Neural progenitor cell (in vitro differentiated cells): Measurements from ENCODE around the gene STON2. TPM values are rescaled to one million over a fixed set of nuclear protein-coding genes. Genes with fewer than 3 reads are reported as not detected.
"Not testable (repeated sequence)": the region's sequence is repeated elsewhere in the genome, so short reads cannot be mapped to it uniquely, and the experiment has no call there.

Source experiments
- DNase-seq: peaks from one replicate; pipeline ENCODE4 v3.0.0-alpha.2; 2016; ENCODE audit warnings: low spot score
- H2AFZ ChIP-seq: fragments of 200-600 bp; sonication (generic); replicated peaks from 2 replicates; pipeline ENCODE4 v1.6.1; 2016; ENCODE audit warnings: antibody characterized with exemption
- H3F3A ChIP-seq: fragments of 200-600 bp; sonication (generic); 2 replicates; pipeline ENCODE4 v1.6.1; 2016; ENCODE audit warnings: antibody characterized with exemption, low read depth
- H3K27ac ChIP-seq: fragments of 200-600 bp; sonication (generic); 2 replicates; pipeline ENCODE4 v1.5.1; 2016; ENCODE audit warnings: mild to moderate bottlenecking
- H3K27me3 ChIP-seq: fragments of 200-600 bp; sonication (generic); 2 replicates; pipeline ENCODE4 v1.6.1; 2016; ENCODE audit warnings: mild to moderate bottlenecking, moderate library complexity
- H3K36me3 ChIP-seq: fragments of 200-600 bp; sonication (generic); 2 replicates; pipeline ENCODE4 v1.5.1; 2016
- H3K4me1 ChIP-seq: fragments of 200-600 bp; sonication (generic); 2 replicates; pipeline ENCODE4 v1.6.1; 2016; ENCODE audit warnings: mixed run types
- H3K4me2 ChIP-seq: fragments of 200-600 bp; sonication (generic); 2 replicates; pipeline ENCODE4 v1.6.1; 2016
- H3K4me3 ChIP-seq: fragments of 200-600 bp; sonication (generic); 2 replicates; pipeline ENCODE4 v1.5.1; 2016
- H3K79me2 ChIP-seq: fragments of 200-600 bp; sonication (generic); 2 replicates; pipeline ENCODE4 v1.6.1; 2016; ENCODE audit warnings: low read depth
- H3K9ac ChIP-seq: fragments of 200-600 bp; sonication (generic); 2 replicates; pipeline ENCODE4 v1.6.1; 2016
- H3K9me3 ChIP-seq: fragments of 200-600 bp; sonication (generic); 2 replicates; pipeline ENCODE4 v1.5.1; 2016; ENCODE audit warnings: low read depth
- H4K20me1 ChIP-seq: fragments of 200-600 bp; sonication (generic); 2 replicates; pipeline ENCODE4 v1.6.1; 2016; ENCODE audit warnings: low read depth
- H3K27ac Mint-ChIP-seq: 3 replicates; pipeline ENCODE4 v1.8.0; 2021; ENCODE audit warnings: mixed read lengths
- H3K27me3 Mint-ChIP-seq: 2 replicates; pipeline ENCODE4 v1.8.0; 2022; ENCODE audit warnings: low read depth, mild to moderate bottlenecking, inconsistent platforms, moderate library complexity, mixed read lengths; ENCODE audit not compliant: insufficient read depth
- H3K36me3 Mint-ChIP-seq: 3 replicates; pipeline ENCODE4 v1.8.0; 2021; ENCODE audit warnings: mixed read lengths
- H3K4me1 Mint-ChIP-seq: 3 replicates; pipeline ENCODE4 v1.8.0; 2021; ENCODE audit warnings: mixed read lengths
- H3K4me3 Mint-ChIP-seq: 3 replicates; pipeline ENCODE4 v1.8.0; 2021; ENCODE audit warnings: mild to moderate bottlenecking, moderate library complexity, mixed read lengths
- H3K9me3 Mint-ChIP-seq: 3 replicates; pipeline ENCODE4 v1.8.0; 2020; ENCODE audit warnings: mixed read lengths
- EZH2 ChIP-seq: fragments of 200-600 bp; sonication (generic); IDR thresholded peaks from 2 replicates; pipeline ENCODE4 v1.6.1; 2017; ENCODE audit warnings: antibody characterized with exemption, mild to moderate bottlenecking, moderate library complexity
- EZH2phosphoT487 ChIP-seq: fragments of 200-600 bp; sonication (generic); IDR thresholded peaks from 2 replicates; pipeline ENCODE4 v1.6.1; 2017; ENCODE audit warnings: antibody characterized with exemption
- total RNA-seq: library from RNA; depleted of rRNA; stranded (reverse); fragments of >200 nt; gene quantifications from 2 replicates; pipeline ENCODE4 v1.2.3, GENCODE V29; 2015; ENCODE audit warnings: low replicate concordance
- TF ChIP-seq, protein P1 (sequence below): fragments of 200-600 bp; sonication (generic); IDR thresholded peaks from 2 replicates; pipeline ENCODE4 v1.5.1; 2017; ENCODE audit warnings: antibody characterized with exemption, mild to moderate bottlenecking

The STON2 gene
- total RNA-seq, 1 donor from 2014 or later = 31.1 TPM

DNA sequence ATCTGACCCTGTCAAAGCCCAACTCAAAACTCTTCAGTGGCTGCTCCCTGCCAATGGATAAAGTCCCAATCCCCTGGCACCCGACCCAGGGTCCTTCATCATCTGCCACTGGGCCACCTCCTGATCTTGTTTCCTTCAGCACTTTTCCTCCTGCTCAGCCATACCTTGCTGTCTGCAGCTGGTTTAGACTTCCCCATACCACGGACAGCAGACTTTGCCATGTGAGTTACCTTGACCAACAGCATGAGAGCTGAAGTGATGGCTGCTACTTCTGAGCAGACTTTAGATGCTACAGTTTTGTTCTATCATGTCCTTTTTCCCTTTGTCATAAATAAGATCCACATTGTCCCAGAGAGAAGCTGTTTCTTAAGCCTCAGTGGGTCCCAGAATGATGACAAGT is 33.3 kb upstream of the STON2 start:
- Histone ChIP-seq H3F3A (peaks cover 21% of the 10 kb centered on the region), H3K4me1 (peaks cover 24% of the 10 kb centered on the region), H3K36me3 (no peaks in the 10 kb centered on the region), H3K79me2 (peaks cover 48% of the 10 kb centered on the region), H3K4me3 (no peak overlapping the region), H3K27me3 (peaks cover 33% of the 10 kb centered on the region), H3K27ac (no peak overlapping the region), H4K20me1 (peaks cover 21% of the 10 kb centered on the region), H2AFZ (no peak overlapping the region), H3K4me2 (peak overlapping the region; percentile 90), H3K9ac (no peak overlapping the region), H3K9me3 (no peaks in the 10 kb centered on the region)
- no peak for DNase-seq
- TF ChIP-seq, protein P1, sequence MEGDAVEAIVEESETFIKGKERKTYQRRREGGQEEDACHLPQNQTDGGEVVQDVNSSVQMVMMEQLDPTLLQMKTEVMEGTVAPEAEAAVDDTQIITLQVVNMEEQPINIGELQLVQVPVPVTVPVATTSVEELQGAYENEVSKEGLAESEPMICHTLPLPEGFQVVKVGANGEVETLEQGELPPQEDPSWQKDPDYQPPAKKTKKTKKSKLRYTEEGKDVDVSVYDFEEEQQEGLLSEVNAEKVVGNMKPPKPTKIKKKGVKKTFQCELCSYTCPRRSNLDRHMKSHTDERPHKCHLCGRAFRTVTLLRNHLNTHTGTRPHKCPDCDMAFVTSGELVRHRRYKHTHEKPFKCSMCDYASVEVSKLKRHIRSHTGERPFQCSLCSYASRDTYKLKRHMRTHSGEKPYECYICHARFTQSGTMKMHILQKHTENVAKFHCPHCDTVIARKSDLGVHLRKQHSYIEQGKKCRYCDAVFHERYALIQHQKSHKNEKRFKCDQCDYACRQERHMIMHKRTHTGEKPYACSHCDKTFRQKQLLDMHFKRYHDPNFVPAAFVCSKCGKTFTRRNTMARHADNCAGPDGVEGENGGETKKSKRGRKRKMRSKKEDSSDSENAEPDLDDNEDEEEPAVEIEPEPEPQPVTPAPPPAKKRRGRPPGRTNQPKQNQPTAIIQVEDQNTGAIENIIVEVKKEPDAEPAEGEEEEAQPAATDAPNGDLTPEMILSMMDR = no peak
- TF ChIP-seq EZH2phosphoT487 (no peak), EZH2 (no peak)
- no peak overlapping the region for H3K27ac Mint-ChIP-seq
- H3K4me1 Mint-ChIP-seq = peaks cover 57% of the 10 kb centered on the region
- peaks cover 6% of the 10 kb centered on the region for H3K27me3 Mint-ChIP-seq
- H3K9me3 Mint-ChIP-seq = no peaks in the 10 kb centered on the region
- H3K36me3 Mint-ChIP-seq = peaks cover 6% of the 10 kb centered on the region
- H3K4me3 Mint-ChIP-seq = peak overlapping the region; percentile 70

DNA sequence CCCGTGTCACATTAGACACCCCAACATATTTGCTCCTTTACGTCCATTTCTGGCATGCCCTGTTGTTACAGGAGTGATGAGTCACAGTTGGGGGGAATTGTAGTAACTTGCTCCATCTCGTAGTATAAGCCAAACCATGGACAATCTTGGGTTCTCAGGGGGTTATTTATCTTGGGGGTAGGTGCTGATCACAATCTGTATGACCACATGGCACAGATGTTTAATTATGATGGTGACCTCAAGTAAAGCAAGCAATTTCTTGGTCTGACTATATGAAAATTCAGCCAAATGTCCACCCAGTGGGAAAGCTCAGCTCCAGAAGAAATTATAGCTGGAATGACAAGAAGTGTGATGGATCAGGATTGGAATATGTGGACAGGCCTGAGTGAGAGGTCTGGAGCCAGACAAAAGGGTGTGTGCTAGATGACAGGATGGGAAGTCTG is 32.1 kb upstream of the STON2 start:
- TF ChIP-seq EZH2phosphoT487 = no peak
- TF ChIP-seq, protein P1 = no peak
- TF ChIP-seq EZH2 = no peak
- peaks cover 27% of the 10 kb centered on the region for H3F3A ChIP-seq
- no peak overlapping the region for H3K4me3 Mint-ChIP-seq

DNA sequence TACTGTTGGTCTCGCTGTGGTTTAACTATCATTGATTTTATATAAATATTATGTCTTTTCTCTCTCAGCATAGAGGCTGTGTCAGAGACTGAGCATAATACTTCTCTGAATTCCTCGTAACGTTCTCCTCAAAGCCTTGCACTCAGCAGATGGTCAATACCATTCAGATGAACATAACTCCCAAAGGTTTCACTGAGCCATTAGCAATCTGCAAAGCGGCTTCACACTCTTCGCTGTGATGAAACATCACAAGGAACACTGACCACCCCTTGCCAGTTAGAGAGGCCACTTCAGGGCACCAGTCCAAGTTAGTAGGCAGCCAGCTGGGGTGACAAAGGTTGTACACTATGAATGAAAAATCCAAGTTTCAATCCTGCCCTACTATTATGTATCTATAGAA is 30.1 kb upstream of the STON2 start:
- Mint-ChIP-seq H3K27ac (no peak overlapping the region), H3K36me3 (peaks cover 15% of the 10 kb centered on the region), H3K27me3 (no peaks in the 10 kb centered on the region), H3K4me1 (peaks cover 63% of the 10 kb centered on the region), H3K4me3 (no peak overlapping the region), H3K9me3 (no peaks in the 10 kb centered on the region)
- Histone ChIP-seq H3K9me3 (no peaks in the 10 kb centered on the region), H4K20me1 (peaks cover 20% of the 10 kb centered on the region), H2AFZ (no peak overlapping the region), H3K4me2 (no peak overlapping the region), H3K9ac (no peak overlapping the region), H3F3A (peaks cover 27% of the 10 kb centered on the region), H3K4me1 (peaks cover 29% of the 10 kb centered on the region), H3K27ac (no peak overlapping the region), H3K79me2 (peaks cover 54% of the 10 kb centered on the region), H3K4me3 (no peak overlapping the region), H3K36me3 (no peaks in the 10 kb centered on the region), H3K27me3 (peaks cover 14% of the 10 kb centered on the region)
- no peak for DNase-seq
- TF ChIP-seq EZH2phosphoT487 (no peak), EZH2 (no peak)
- TF ChIP-seq, protein P1 = no peak

More for the DNA sequence above, 32.1 kb upstream of the STON2 start:
- H3K9me3 ChIP-seq = no peaks in the 10 kb centered on the region
- H3K79me2 ChIP-seq = peaks cover 54% of the 10 kb centered on the region
- H3K4me1 ChIP-seq = peaks cover 33% of the 10 kb centered on the region
- no peak overlapping the region for H3K9ac ChIP-seq
- Mint-ChIP-seq H3K27me3 (peaks cover 3% of the 10 kb centered on the region), H3K4me1 (peaks cover 66% of the 10 kb centered on the region), H3K9me3 (no peaks in the 10 kb centered on the region), H3K27ac (peak overlapping the region; percentile 13), H3K36me3 (peaks cover 8% of the 10 kb centered on the region)
- H3K36me3 ChIP-seq = no peaks in the 10 kb centered on the region
- H3K4me3 ChIP-seq = no peak overlapping the region
- H2AFZ ChIP-seq = no peak overlapping the region
- peaks cover 21% of the 10 kb centered on the region for H4K20me1 ChIP-seq
- DNase-seq = no peak
- H3K4me2 ChIP-seq = no peak overlapping the region
- no peak overlapping the region for H3K27ac ChIP-seq
- peaks cover 22% of the 10 kb centered on the region for H3K27me3 ChIP-seq

DNA sequence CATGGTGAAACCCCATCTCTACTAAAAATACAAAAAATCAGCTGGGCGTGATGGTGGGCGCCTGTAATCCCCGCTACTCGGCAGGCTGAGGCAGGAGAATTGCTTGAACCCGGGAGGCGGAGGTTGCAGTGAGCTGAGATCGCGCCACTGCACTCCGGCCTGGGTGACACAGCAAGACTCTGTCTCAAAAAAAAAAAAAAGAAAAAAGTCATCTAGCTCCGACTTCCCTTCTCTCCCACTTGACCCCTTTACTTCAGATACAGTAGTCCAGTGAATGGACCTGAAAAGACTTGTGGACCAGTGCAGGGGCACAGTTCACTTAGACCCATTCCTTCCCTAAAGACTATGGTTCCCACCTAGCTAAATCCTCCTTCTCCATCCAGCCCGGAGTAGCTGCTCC is 29.6 kb upstream of the STON2 start:
- not testable (repeated sequence) for DNase-seq, H3K27ac ChIP-seq, H3K27me3 Mint-ChIP-seq, H3K36me3 ChIP-seq, H3K9me3 Mint-ChIP-seq, H3K4me3 ChIP-seq, H3K4me2 ChIP-seq, H2AFZ ChIP-seq, H3K4me3 Mint-ChIP-seq, H3K9ac ChIP-seq, H3K27me3 ChIP-seq, H3K9me3 ChIP-seq
- peak overlapping the region; percentile 38 for H3K27ac Mint-ChIP-seq
- H3K4me1 ChIP-seq = peaks cover 24% of the 10 kb centered on the region
- H3K36me3 Mint-ChIP-seq = peaks cover 19% of the 10 kb centered on the region
- peaks cover 15% of the 10 kb centered on the region for H4K20me1 ChIP-seq
- peaks cover 22% of the 10 kb centered on the region for H3F3A ChIP-seq
- H3K4me1 Mint-ChIP-seq = peaks cover 61% of the 10 kb centered on the region
- H3K79me2 ChIP-seq = peaks cover 51% of the 10 kb centered on the region
